Measurements from ENCODE around the gene PPP1R3F.
"Not testable (repeated sequence)": the region's sequence is repeated elsewhere in the genome, so short reads cannot be mapped to it uniquely, and the experiment has no call there.

PPP1R3F gene

GRCh38 chrX:49323735-49324134, 54.1 kb downstream of the PPP1R3F start:
- not testable (repeated sequence) for DNase-seq

GRCh38 chrX:49330421-49330820, 60.8 kb downstream of the PPP1R3F start:
- not testable (repeated sequence) for DNase-seq

GRCh38 chrX:49331282-49331681, 61.7 kb downstream of the PPP1R3F start, which contains the start of gene GAGE13:
TSS of gene GAGE13 (plus strand) at chrX:49331582. CDS start at chrX:49332738, 1,156 bp downstream.
- not testable (repeated sequence) for DNase-seq

GRCh38 chrX:49331841-49332240, 62.2 kb downstream of the PPP1R3F start:
- not testable (repeated sequence) for DNase-seq

All from EL (cell line).